ENCODE results near the gene RAB37. TPM values are rescaled to one million over a fixed set of nuclear protein-coding genes. Genes with fewer than 3 reads are reported as not detected.

The RAB37 gene
- total and polyA plus RNA-seq, 2 of the 8 experiments (the other 6 are each of a cell fraction or from before 2014, with no cell fraction given) = 5.5 to 6.1 TPM

- TF ChIP-seq BRCA1 (IDR thresholded peaks at IDR 0.05; ENCODE audit: low read depth, low read length) (no peak), TAF1 (IDR thresholded peaks at IDR 0.05; ENCODE audit: low read depth, low read length) (no peak), MAFK (IDR thresholded peaks at IDR 0.05; ENCODE audit: low read depth, low read length) (no peak), CHD1 (IDR thresholded peaks at IDR 0.05; ENCODE audit: low read depth, low read length) (no peak), SIRT6 (IDR thresholded peaks at IDR 0.05; ENCODE audit: low read length) (no peak), HDAC2 (IDR thresholded peaks at IDR 0.05; ENCODE audit: borderline replicate concordance in 1 of 2, low read depth in 2 of 2, low read length in 2 of 2) (no peak)
Measured at GRCh38 chr17:74722782-74723181, 14.3 kb upstream of the RAB37 start (continued).

Measured in H1 (cell line).